Body of pancreas (tissue), 4 donors: ENCODE results near the gene DNAI2. TPM values are rescaled to one million over a fixed set of nuclear protein-coding genes. Genes with fewer than 3 reads are reported as not detected.
"Not testable (repeated sequence)": the region's sequence is repeated elsewhere in the genome, so short reads cannot be mapped to it uniquely, and the experiment has no call there.

Experiments
- ATAC-seq: fragments of 150-250 bp; one replicate; pipeline ENCODE4 v1.9.1; 2016
- DNase-seq, 4 donors: peaks; one replicate each; pipeline ENCODE4 v3.0.0-alpha.2; 2019
- H3K27ac ChIP-seq, 4 donors: fragments of 200-600 bp; sonication (generic); 1 replicate in 3 of 4; 2 replicates in 1 of 4; pipeline versions ENCODE4 v1.5.1 to v1.6.1; 2016 to 2019; ENCODE audit warnings: mild to moderate bottlenecking in 1 of 4, mixed read lengths in 1 of 4, moderate library complexity in 1 of 4
- H3K27me3 ChIP-seq, 2 donors: fragments of 200-600 bp; sonication (generic); one replicate each; pipeline ENCODE4 v1.6.0; 2016; ENCODE audit warnings: mild to moderate bottlenecking in 1 of 2
- H3K36me3 ChIP-seq, 2 donors: fragments of 200-600 bp; sonication (generic); replicated peaks in 1 of 2; 2 replicates each; pipeline ENCODE4 v1.5.1; 2016; ENCODE audit warnings: low read depth in 2 of 2; ENCODE audit not compliant: insufficient read depth in 1 of 2
- H3K4me1 ChIP-seq: fragments of 200-600 bp; sonication (generic); one replicate; pipeline ENCODE4 v1.6.0; 2016
- H3K4me3 ChIP-seq, 2 donors: fragments of 200-600 bp; sonication (generic); 1 replicate in 1 of 2; 2 replicates in 1 of 2; pipeline ENCODE4 v1.5.1; 2016 to 2019
- H3K9me3 ChIP-seq, 3 donors: fragments of 200-600 bp; sonication (generic); 1 replicate in 2 of 3; 2 replicates in 1 of 3; pipeline ENCODE4 v1.5.1; 2016
- CTCF ChIP-seq, 7 experiments: fragments of 450-650 bp in 4 of 7; fragments of 200-600 bp in 3 of 7; sonication (generic) in 3 of 7; IDR thresholded peaks; one replicate each; pipeline ENCODE4 v1.5.1; 2016 to 2019; ENCODE audit warnings: antibody characterized with exemption in 7 of 7
- POLR2A ChIP-seq, 3 donors: fragments of 450-650 bp; IDR thresholded peaks; one replicate each; pipeline ENCODE4 v1.6.1; 2016; ENCODE audit warnings: antibody characterized with exemption in 3 of 3, mild to moderate bottlenecking in 2 of 3
- WGBS, 2 donors: methylation state at CpG; one replicate each; pipeline ENCODE4 v1.1.5; 2017; 5-methylcytosine and 5-hydroxymethylcytosine counted together
- intact Hi-C: fragments of 100-400 bp; cut with DNase I; formaldehyde crosslinking; loops from one replicate; pipeline ENCODE4 v1.15.1; 2023
- total RNA-seq, 2 donors: library from RNA; depleted of rRNA; stranded (reverse); fragments of >200 nt; gene quantifications; one replicate each; pipeline ENCODE4 v1.1.0, GENCODE V29; 2016

The DNAI2 gene
- total RNA-seq, 2 donors from 2014 or later = not detected

DNA sequence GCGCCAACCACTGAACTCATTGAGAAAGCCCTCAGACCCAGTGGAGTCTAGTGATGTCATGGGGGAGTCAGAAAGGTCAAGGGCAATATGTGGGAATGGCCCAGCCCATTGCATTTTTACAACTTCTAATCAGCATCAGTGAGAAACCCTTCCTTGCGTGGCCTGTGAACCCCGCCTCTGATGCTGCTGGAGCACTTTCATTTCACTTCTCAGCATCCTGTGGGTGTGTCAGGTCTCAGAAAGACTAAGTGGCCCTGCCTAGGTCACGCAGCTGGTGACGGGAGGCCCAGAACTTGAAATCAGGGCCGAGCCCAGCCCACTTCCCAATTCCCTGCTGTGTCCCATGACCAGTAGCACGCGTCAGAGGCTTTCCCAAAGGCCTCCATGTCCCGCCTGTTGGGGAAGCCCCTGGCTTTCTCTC, 6.1 kb downstream of the DNAI2 start:
- no peaks in the 10 kb centered on the region for H3K27me3 ChIP-seq
- WGBS, 2 donors = 68 to 100% methylated on average over 1 to 9 of the region's 9 CpGs
- DNase-seq (no peak), ATAC-seq (no peak)
- no peak overlapping the region for H3K27ac ChIP-seq
- no peak overlapping the region for H3K4me3 ChIP-seq
- no peaks in the 10 kb centered on the region for H3K9me3 ChIP-seq
- peaks cover 3% of the 10 kb centered on the region for H3K4me1 ChIP-seq
- intact Hi-C loops = no loop called here
- TF ChIP-seq CTCF (IDR thresholded peaks at IDR 0.05) (no peak), POLR2A (IDR thresholded peaks at IDR 0.05) (no peak)
- no peaks in the 10 kb centered on the region for H3K36me3 ChIP-seq

DNA sequence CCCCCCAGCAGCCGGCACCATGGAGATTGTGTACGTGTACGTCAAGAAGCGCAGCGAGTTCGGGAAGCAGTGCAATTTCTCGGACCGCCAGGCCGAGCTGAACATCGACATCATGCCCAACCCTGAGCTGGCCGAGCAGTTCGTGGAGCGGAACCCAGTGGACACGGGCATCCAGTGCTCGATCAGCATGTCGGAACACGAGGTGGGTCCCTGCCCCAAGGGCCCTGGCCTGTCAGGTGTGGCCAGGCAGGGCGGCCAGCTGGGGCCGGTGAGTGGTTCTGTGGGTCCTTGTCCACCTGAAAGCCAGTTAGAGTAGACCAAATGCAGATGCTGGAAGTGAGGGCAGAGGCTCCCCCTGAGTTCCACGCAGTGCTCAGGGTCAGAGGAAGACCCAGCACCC, 7.8 kb downstream of the DNAI2 start:
- 80 to 89% methylated on average over 1 to 20 of the region's 20 CpGs for WGBS, 2 donors
- no peak for TF ChIP-seq CTCF (IDR thresholded peaks at IDR 0.05)
- no peak for TF ChIP-seq POLR2A (IDR thresholded peaks at IDR 0.05)
- DNase-seq (no peak), ATAC-seq (no peak)
- H3K4me1 ChIP-seq = peaks cover 3% of the 10 kb centered on the region
- no peaks in the 10 kb centered on the region for H3K9me3 ChIP-seq
- intact Hi-C loops = no loop called here
- H3K27me3 ChIP-seq = no peaks in the 10 kb centered on the region
- H3K36me3 ChIP-seq = no peaks in the 10 kb centered on the region
- no peak overlapping the region for H3K4me3 ChIP-seq
- no peak overlapping the region for H3K27ac ChIP-seq

- 77 to 82% methylated on average over 4 of the region's 4 CpGs for WGBS, 2 donors
- H3K36me3 ChIP-seq, ATAC-seq, H3K27me3 ChIP-seq, H3K9me3 ChIP-seq, H3K27ac ChIP-seq, H3K4me3 ChIP-seq, DNase-seq, H3K4me1 ChIP-seq, intact Hi-C loops: not testable (repeated sequence)
Measured at GRCh38 chr17:74282274-74282586, 8.2 kb downstream of the DNAI2 start.

GRCh38 chr17:74282587-74283370, 8.7 kb downstream of the DNAI2 start:
- H3K9me3 ChIP-seq = no peaks in the 10 kb centered on the region
- no peaks in the 10 kb centered on the region for H3K27me3 ChIP-seq
- 32 to 47% methylated on average over 9 of the region's 9 CpGs for WGBS, 2 donors
- intact Hi-C loops = no loop called here
- peaks cover 3% of the 10 kb centered on the region for H3K4me1 ChIP-seq
- ATAC-seq = no peak
- TF ChIP-seq CTCF (IDR thresholded peaks at IDR 0.05) (no peak), POLR2A (IDR thresholded peaks at IDR 0.05) (no peak)
- no peaks in the 10 kb centered on the region for H3K36me3 ChIP-seq
- H3K4me3 ChIP-seq = no peak overlapping the region
- no peak overlapping the region for H3K27ac ChIP-seq
- no peak for DNase-seq

GRCh38 chr17:74283371-74283673, 9.3 kb downstream of the DNAI2 start:
- TF ChIP-seq POLR2A (IDR thresholded peaks at IDR 0.05) (no peak), CTCF (IDR thresholded peaks at IDR 0.05) (no peak)
- peaks cover 3% of the 10 kb centered on the region for H3K4me1 ChIP-seq
- H3K27ac ChIP-seq = no peak overlapping the region
- intact Hi-C loops = no loop called here
- no peak for DNase-seq
- no peaks in the 10 kb centered on the region for H3K27me3 ChIP-seq
- 75 to 77% methylated on average over 4 of the region's 4 CpGs for WGBS, 2 donors
- no peaks in the 10 kb centered on the region for H3K9me3 ChIP-seq
- no peak for ATAC-seq
- H3K4me3 ChIP-seq = no peak overlapping the region
- no peaks in the 10 kb centered on the region for H3K36me3 ChIP-seq
